Heart right ventricle (tissue), 16 donors: ENCODE measurements around the gene ABAT. TPM values are rescaled to one million over a fixed set of nuclear protein-coding genes. Genes with fewer than 3 reads are reported as not detected.

Experiments
- ATAC-seq, 8 donors: fragments of 200-7000 bp; cut with Tn5 transposase; one replicate each; pipeline ENCODE4 v1.9.1; 2020; ENCODE audit warnings: mild to moderate bottlenecking in 8 of 8, moderate library complexity in 8 of 8, moderate number of reproducible peaks in 1 of 8
- DNase-seq, 2 donors: peaks; one replicate each; pipeline ENCODE4 v3.0.0-alpha.2; 2020
- H3K27ac ChIP-seq, 10 donors: fragments of 200-600 bp; sonication (generic) in 2 of 10; one replicate each; pipeline versions ENCODE4 v1.5.0 to v1.8.0; 2020 to 2022; ENCODE audit warnings: mild to moderate bottlenecking in 3 of 10
- H3K27me3 ChIP-seq, 7 donors: fragments of 200-600 bp; one replicate each; pipeline ENCODE4 v1.8.0; 2021 to 2022; ENCODE audit warnings: mild to moderate bottlenecking in 2 of 7
- H3K36me3 ChIP-seq, 9 donors: fragments of 200-600 bp; sonication (generic) in 1 of 9; one replicate each; pipeline versions ENCODE4 v1.5.0 to v1.8.0; 2020 to 2022; ENCODE audit warnings: mild to moderate bottlenecking in 2 of 9
- H3K4me1 ChIP-seq, 9 donors: fragments of 200-600 bp; sonication (generic) in 1 of 9; one replicate each; pipeline versions ENCODE4 v1.5.0 to v1.8.0; 2020 to 2022; ENCODE audit warnings: mild to moderate bottlenecking in 4 of 9
- H3K4me3 ChIP-seq, 10 donors: fragments of 200-600 bp; sonication (generic) in 2 of 10; one replicate each; pipeline versions ENCODE4 v1.5.0 to v1.8.0; 2020 to 2022; ENCODE audit warnings: mild to moderate bottlenecking in 7 of 10, moderate library complexity in 2 of 10
- H3K9me3 ChIP-seq, 11 donors: fragments of 200-600 bp in 10 of 11; sonication (generic) in 2 of 11; one replicate each; pipeline versions ENCODE4 v1.5.0 to v1.8.0; 2013 to 2022; ENCODE audit warnings: mild to moderate bottlenecking in 2 of 11, control low read depth in 1 of 11, moderate library complexity in 1 of 11
- WGBS, 2 donors: extraction: QIAGEN DNeasy Blood & Tissue Kit; methylation state at CpG; one replicate each; pipeline ENCODE4 v1.1.7; 2013; ENCODE audit warnings: inconsistent platforms in 1 of 2; 5-methylcytosine and 5-hydroxymethylcytosine counted together
- intact Hi-C, 10 donors: fragments of 100-400 bp; cut with DNase I; formaldehyde crosslinking; loops; one replicate each; pipeline versions ENCODE4 v1.11.1 to v1.14.2; 2022
- polyA plus RNA-seq, 2 donors: library from polyadenylated mRNA; stranded (reverse); fragments of 200-250 nt; gene quantifications; one replicate each; pipeline ENCODE4 v1.2.3, GENCODE V29; 2013
- total RNA-seq, 10 donors: library from RNA; stranded (reverse); fragmentation: NEBNext Ultra II Directional in 3 of 10; extraction: Animal tissue kit (Norgen Biotek cat#: 25700) in 3 of 10; gene quantifications; one replicate each; pipeline versions ENCODE4 v1.2.1 to v1.2.4, GENCODE V29; 2021 to 2023
- TF ChIP-seq, protein P1 (sequence below), 9 donors: fragments of 200-600 bp; sonication (generic) in 2 of 9; IDR thresholded peaks; one replicate each; pipeline versions ENCODE4 v1.5.0 to v1.8.0; 2021 to 2022; ENCODE audit warnings: antibody characterized with exemption in 9 of 9, mild to moderate bottlenecking in 5 of 9, moderate library complexity in 1 of 9
- donor health status: Arrhythmogenic right ventricular cardiomyopathy.
- donor health status: ischemic (EF 13 %, LVEDD 7.1; RV severe dilation, severe dysfunction).
- donor health status: healthy with polysubstance abuse.
- donor health status: DM: no; HTN: yes; CAD: no.
- donor health status: DM: no; HTN: no; CAD: no.
- donor health status: ischemic (EF 25% LVEDD 6.9; RV normal size, moderate dysfunction).
- donor health status: ischemic (EF 25% LVEDD 5.7; RV mildly dilated, moderate dysfunction).
- donor health status: healthy.
- donor health status: DM: yes; HTN: yes; CAD: no.
- donor health status: Ischemic cardiomyopathy.
- donor health status: ischemic (EF 35%, LVEDD 5.7; RV mildly dilated, moderate dysfunction).
- donor health status: nonischemic (EF 11% LVEDD 7.7; RV severe dilation, severe dysfunction).
- donor health status: DM: yes; HTN: yes; CAD: no.
- donor health status: PGD.
- donor health status: ischemic (EF 29% LVEDD 5.4; RV normal size, mild dysfunction).
- donor health status: nonischemic (EF 23%, LVEDD 6.1; RV moderate dilation, normal function).

ABAT gene
- total and polyA plus RNA-seq, 12 donors, result 2.2 to 35.9 (median 14.0) TPM

DNA sequence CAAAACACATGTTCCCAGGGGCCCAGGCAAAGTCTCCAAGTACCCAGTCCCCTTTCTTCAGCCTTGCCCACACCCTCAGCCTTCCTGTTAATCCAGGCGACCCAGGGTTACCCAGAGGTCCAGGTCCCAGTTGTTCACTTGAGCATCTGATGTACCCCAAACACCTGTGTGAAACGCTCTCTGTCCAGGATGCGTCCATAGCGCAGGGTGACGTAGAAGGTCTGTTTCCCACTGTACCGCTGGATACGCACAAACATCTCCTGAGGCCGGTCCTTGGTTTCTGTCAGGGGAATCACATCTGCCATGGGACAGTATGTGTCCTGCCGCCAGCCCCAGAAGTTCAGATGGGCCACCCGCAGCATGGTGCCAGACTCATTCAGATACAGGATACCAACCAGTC, 121.4 kb downstream of the ABAT start:
- no peak overlapping the region for H3K4me3 ChIP-seq
- WGBS, 2 donors, result 93 to 95% methylated on average over 10 of the region's 10 CpGs
- intact Hi-C loops, result loop anchor here in 8 of 10 donors (5.0 to 10.0 kb wide), 9 partner anchors 71 to 231 kb away; partner anchors contain the start of genes ABAT (in 3 of the 8), CARHSP1 (in 3 of the 8) and LITAFD (in 2 of the 8)
- peaks cover 0 to 21% (median 0%) of the 10 kb centered on the region in 9 donors for H3K36me3 ChIP-seq
- peaks cover 9 to 40% (median 30%) of the 10 kb centered on the region in 9 donors for H3K4me1 ChIP-seq
- TF ChIP-seq, protein P1, sequence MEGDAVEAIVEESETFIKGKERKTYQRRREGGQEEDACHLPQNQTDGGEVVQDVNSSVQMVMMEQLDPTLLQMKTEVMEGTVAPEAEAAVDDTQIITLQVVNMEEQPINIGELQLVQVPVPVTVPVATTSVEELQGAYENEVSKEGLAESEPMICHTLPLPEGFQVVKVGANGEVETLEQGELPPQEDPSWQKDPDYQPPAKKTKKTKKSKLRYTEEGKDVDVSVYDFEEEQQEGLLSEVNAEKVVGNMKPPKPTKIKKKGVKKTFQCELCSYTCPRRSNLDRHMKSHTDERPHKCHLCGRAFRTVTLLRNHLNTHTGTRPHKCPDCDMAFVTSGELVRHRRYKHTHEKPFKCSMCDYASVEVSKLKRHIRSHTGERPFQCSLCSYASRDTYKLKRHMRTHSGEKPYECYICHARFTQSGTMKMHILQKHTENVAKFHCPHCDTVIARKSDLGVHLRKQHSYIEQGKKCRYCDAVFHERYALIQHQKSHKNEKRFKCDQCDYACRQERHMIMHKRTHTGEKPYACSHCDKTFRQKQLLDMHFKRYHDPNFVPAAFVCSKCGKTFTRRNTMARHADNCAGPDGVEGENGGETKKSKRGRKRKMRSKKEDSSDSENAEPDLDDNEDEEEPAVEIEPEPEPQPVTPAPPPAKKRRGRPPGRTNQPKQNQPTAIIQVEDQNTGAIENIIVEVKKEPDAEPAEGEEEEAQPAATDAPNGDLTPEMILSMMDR (IDR thresholded peaks at IDR 0.05), result no peak
- no peaks in the 10 kb centered on the region for H3K27me3 ChIP-seq
- ATAC-seq (no peak), DNase-seq (no peak)
- no peaks in the 10 kb centered on the region for H3K9me3 ChIP-seq
- no peak overlapping the region for H3K27ac ChIP-seq

DNA sequence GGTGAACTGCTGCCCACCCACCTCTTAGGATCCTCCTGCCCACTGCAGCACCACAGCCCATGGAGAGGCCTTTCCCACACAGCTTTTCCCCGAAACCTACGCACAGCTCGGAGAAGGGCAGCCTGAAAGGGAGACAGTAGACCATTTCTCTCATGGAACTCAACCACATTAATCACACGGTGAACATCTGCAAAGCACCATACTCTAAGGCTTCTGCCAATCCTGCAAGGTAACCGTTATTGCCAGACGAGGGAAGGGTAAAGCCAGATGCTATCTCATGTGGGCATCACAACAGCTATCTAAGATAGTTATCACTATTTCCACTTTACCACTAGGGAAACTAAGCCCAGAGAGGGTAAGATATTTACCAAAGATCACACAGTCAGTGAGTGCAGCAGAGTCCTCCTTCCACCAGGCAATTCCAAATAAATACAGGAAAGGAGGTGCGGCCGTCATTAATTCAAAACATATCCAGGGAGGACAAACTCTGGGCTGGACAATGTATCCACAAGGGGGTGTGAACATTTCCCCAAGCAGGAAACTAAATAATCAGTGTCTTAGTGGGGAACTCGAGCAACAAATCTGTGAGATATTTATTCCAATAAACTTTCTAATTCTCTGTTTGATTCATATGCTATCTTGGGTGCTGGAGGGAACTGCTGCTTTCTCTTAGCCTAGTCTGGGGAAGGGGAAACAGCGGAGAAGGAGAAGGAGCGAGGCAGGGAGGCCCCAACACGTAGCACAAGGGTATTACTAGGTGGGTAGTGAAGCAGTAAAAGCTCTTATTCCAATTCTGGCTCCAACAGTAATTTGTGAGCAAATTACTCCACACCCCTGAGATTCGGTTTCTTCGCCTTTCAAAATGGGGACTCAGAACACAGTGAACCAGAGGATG, 122.3 kb downstream of the ABAT start:
- Histone ChIP-seq H3K36me3 (peaks cover 0 to 29% (median 2%) of the 10 kb centered on the region in 9 donors), H3K4me1 (peaks cover 9 to 43% (median 30%) of the 10 kb centered on the region in 9 donors), H3K9me3 (no peaks in the 10 kb centered on the region), H3K27me3 (no peaks in the 10 kb centered on the region), H3K4me3 (peak overlapping the region; percentile 67 to 98 (median 86)), H3K27ac (peak overlapping the region in 9 of 10 donors; percentile 44 to 89 (median 82))
- intact Hi-C loops, result loop anchor here in 8 of 10 donors (1.0 to 10.0 kb wide), 10 partner anchors 71 to 232 kb away; partner anchors contain the start of genes CARHSP1 (in 4 of the 8), ABAT (in 3 of the 8) and LITAFD (in 2 of the 8)
- 43 to 45% methylated on average over 14 of the region's 14 CpGs for WGBS, 2 donors
- ATAC-seq (no peak), DNase-seq (no peak)
- TF ChIP-seq, protein P1 (IDR thresholded peaks at IDR 0.05), result no peak

DNA sequence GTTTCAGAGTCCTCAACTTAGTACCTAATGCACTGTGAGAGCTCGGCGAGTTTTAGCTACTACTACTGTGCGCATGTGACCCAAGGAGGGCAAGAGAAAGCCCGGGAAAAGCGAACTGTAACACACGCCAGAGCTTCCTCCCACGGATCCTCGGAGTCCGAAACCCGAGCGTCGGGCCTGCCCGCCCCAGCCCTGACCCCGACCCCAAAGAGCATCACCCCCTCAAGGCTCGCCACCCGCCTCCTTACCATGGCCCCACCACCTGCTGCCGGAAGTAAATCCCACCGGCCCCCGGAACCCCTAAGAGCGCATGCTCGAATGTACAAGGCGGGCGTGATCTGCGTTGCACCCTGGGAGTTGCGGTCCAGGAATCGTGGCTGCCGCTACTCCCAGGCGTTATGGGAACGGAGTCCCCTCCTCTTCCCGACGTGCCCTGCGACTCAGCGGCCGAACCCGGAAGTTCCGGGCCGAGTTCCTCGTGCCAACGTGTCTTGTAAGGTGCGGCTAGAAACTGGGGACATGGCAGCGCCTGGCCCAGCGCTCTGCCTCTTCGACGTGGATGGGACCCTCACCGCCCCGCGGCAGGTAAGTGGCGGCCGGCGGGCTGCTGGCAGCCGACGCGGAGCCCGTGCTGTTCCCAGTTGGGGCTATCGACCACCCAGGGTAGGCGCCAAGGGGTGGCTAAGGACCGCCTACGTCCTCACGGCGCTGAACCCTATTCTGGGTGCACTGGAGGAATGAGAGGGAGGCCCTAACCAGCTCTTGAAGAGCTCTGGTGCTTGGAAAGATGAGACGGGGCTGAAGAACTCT, 123.2 kb downstream of the ABAT start, which contains the start of the genes PMM2 and TMEM186:
Gene PMM2, plus strand, starts transcription at position 476 of the 810 bp plus-strand sequence. Its CDS starts 44 bp downstream, at position 520.
Gene TMEM186, minus strand, starts transcription at position 276 of the 810 bp plus-strand sequence. Its CDS starts 25 bp downstream, at position 251.
- ATAC-seq, result peak; percentile 99 to 100 (median 100)
- DNase-seq, result peak; percentile 94 to 96
- TF ChIP-seq, protein P1 (IDR thresholded peaks at IDR 0.05), result no peak
- Histone ChIP-seq H3K4me1 (peaks cover 9 to 43% (median 30%) of the 10 kb centered on the region in 9 donors), H3K9me3 (no peaks in the 10 kb centered on the region), H3K4me3 (peak within 1 kb of the TSS; percentile 67 to 98 (median 86)), H3K27me3 (no peaks in the 10 kb centered on the region), H3K27ac (peak within 1 kb of the TSS; percentile 25 to 89 (median 82)), H3K36me3 (peaks cover 0 to 37% (median 11%) of the 10 kb centered on the region in 9 donors)
- 0 to 1% methylated on average over 61 of the region's 61 CpGs for WGBS, 2 donors
- intact Hi-C loops, result loop anchor here in 8 of 10 donors (1.0 to 10.0 kb wide), 11 partner anchors 70 to 233 kb away; partner anchors contain the start of genes CARHSP1 (in 5 of the 8), ABAT (in 3 of the 8) and LITAFD (in 2 of the 8)
